Measurements from ENCODE around the gene KCNQ1. TPM values are rescaled to one million over a fixed set of nuclear protein-coding genes. Genes with fewer than 3 reads are reported as not detected.

KCNQ1 gene
- total RNA-seq, 1 experiment from 2014 or later, result not detected

- Histone ChIP-seq H3K4me3 (no peak overlapping the region), H3K4me1 (no peaks in the 10 kb centered on the region; the same call in 1 of the 2 replicates), H3K27me3 (peaks cover 15% of the 10 kb centered on the region), H3K36me3 (no peaks in the 10 kb centered on the region), H3K27ac (no peak overlapping the region), H3K9me3 (replicated peaks) (no peaks in the 10 kb centered on the region)
- no peak for DNase-seq
Measured at GRCh38 chr11:2804189-2804588, 359.4 kb downstream of the KCNQ1 start.

DNA sequence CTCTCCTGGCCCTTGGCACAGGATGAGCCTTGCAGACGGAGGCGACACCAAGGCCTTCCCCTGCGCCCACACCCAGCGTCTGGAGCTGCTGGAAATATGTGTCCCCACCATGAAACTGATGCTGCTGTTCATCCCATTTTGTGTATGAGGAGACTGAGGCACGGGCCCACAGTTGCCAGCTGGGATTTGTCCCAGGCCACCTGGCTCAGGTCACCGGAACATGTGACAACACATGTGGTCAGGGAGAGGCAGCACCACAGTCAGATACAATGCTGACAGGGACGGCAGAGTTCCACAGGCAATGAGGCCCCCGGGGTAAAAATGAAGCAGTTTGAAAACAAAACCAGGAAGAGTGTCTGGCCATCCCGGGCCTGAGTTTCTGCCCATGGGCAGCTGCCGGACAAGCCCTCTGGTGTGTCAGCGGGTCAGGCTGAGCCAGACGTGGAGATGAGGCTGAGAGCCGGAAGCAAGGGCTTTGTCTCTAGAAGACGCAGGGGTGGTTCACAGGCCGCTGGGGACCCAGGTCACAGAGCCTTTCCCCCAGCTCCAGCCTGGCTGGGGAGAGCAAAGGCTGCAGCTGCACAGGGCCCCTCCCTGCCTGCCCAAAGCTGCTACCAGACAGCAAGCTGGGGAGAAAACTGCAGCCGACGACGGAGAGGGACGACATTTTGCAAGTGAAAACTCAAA lies 360.0 kb downstream of the KCNQ1 start:
- H3K27me3 ChIP-seq, result peaks cover 15% of the 10 kb centered on the region
- H3K4me3 ChIP-seq, result peak overlapping the region; percentile 41
- 0 out of 2 replicates have a peak, but pooled peaks cover 3% of the 10 kb centered on the region for H3K9me3 ChIP-seq (replicated peaks)
- no peaks in the 10 kb centered on the region for H3K36me3 ChIP-seq
- H3K27ac ChIP-seq, result peak overlapping the region; percentile 19; the same call in 1 of the 2 replicates
- DNase-seq, result peak; percentile 57 to 58
- no peaks in the 10 kb centered on the region; the same call in 1 of the 2 replicates for H3K4me1 ChIP-seq

DNA sequence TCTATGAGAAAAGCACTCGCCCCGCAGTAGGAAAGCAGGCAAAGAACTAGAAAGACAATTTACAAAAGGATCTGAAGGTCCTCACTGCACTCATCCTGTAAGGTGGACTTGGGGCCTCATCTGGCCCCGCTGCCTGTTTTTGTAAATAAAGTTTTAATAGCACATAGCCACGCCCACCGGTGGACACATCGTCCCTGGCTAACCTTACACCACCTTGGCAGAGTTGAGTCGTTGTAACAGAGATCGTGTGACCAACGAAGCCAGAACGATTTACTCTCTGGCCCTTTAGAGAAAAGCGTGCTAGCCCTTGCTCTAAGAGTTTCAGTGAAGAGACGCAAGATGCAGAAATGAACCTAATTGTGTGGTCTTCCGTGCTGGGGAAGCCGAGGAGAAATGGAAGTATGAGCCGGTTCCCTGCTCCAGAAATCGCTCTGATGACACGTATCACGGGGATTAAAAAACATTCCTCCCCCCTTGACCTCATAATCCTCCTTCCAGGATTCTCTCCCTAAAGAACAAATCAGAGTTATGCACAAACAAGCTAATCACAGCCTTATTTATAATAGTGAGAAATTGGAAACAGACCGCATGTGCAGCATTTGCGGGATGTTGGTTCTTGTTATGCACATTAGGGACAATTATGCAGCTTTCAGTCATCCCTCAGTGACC lies 360.7 kb downstream of the KCNQ1 start:
- H3K9me3 ChIP-seq (replicated peaks), result 0 out of 2 replicates have a peak, but pooled peaks cover 4% of the 10 kb centered on the region
- peak; percentile 21 to 61 for DNase-seq
- peak overlapping the region; percentile 41 for H3K4me3 ChIP-seq
- peaks cover 16% of the 10 kb centered on the region for H3K27me3 ChIP-seq
- H3K27ac ChIP-seq, result peak overlapping the region; percentile 19; the same call in 1 of the 2 replicates
- no peaks in the 10 kb centered on the region; the same call in 1 of the 2 replicates for H3K4me1 ChIP-seq
- H3K36me3 ChIP-seq, result no peaks in the 10 kb centered on the region

GRCh38 chr11:2806351-2807024 lies 361.7 kb downstream of the KCNQ1 start:
- no peaks in the 10 kb centered on the region; the same call in 1 of the 2 replicates for H3K4me1 ChIP-seq
- no peak overlapping the region for H3K27ac ChIP-seq
- no peak overlapping the region; the same call in 1 of the 2 replicates for H3K4me3 ChIP-seq
- H3K36me3 ChIP-seq, result no peaks in the 10 kb centered on the region
- DNase-seq, result peak in 1 of 2 experiments; percentile 4
- peaks cover 18% of the 10 kb centered on the region for H3K27me3 ChIP-seq
- 0 out of 2 replicates have a peak, but pooled peaks cover 4% of the 10 kb centered on the region for H3K9me3 ChIP-seq (replicated peaks)

- H3K9me3 ChIP-seq (replicated peaks), result 0 out of 2 replicates have a peak, but pooled peaks cover 4% of the 10 kb centered on the region
- DNase-seq, result peak; percentile 14 to 25
- H3K27ac ChIP-seq, result no peak overlapping the region
- no peaks in the 10 kb centered on the region for H3K36me3 ChIP-seq
- H3K27me3 ChIP-seq, result peaks cover 18% of the 10 kb centered on the region
- H3K4me3 ChIP-seq, result peak overlapping the region; percentile 37
- H3K4me1 ChIP-seq, result no peaks in the 10 kb centered on the region; the same call in 1 of the 2 replicates
Measured at GRCh38 chr11:2807025-2807681, 362.3 kb downstream of the KCNQ1 start.

- Histone ChIP-seq H3K4me3 (no peak overlapping the region), H3K27ac (no peak overlapping the region), H3K9me3 (replicated peaks) (0 out of 2 replicates have a peak, but pooled peaks cover 4% of the 10 kb centered on the region), H3K27me3 (peaks cover 18% of the 10 kb centered on the region), H3K36me3 (no peaks in the 10 kb centered on the region), H3K4me1 (no peaks in the 10 kb centered on the region; the same call in 1 of the 2 replicates)
- no peak for DNase-seq
Measured at GRCh38 chr11:2807801-2808241, 363.0 kb downstream of the KCNQ1 start.

DNA sequence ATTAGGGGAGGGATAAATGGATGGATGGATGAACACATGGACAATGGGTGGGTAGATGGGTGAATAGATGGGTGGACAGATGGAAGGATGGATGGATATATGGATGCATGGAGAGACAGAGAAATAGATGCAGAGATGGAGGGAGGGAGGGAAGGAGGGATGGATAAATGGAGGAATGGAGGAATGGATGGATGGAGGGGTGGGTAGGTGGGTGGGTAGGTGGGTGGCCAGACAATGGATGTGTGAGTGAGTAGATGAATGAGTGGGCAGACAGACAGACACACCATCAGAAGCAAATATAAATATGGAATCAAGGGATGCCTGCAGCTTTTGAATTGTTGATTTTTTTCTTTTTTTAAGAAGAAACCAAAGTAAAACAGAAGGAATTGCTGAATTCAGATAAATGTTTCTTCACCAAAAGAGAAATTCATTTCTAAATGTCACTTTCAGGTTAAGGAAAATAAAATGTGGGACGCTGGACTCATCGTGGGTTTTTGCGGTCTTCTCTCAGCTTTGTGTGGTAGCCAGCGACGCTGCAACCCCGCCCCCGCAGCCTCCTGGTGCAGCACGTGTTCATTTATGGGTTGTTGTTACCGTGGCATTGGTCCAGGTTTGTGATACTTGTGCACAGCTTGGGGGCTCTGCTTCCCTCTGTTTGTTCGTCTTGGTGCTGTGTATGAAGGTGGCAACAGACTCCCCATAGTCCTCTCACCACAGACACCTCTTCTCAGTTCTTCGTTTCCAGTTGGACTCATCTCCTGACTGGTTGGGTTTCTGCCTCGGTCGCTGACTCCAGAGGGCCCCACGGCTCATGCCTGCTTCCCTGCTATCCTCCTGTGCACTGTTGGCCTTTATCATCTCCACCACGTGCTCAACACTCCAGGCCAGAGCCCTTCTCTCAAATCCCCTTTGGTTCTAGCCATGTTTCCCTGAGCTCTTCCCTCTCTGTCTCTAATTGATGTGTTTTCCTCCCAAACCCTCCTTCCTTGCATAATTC lies 364.3 kb downstream of the KCNQ1 start:
- DNase-seq, result no peak
- Histone ChIP-seq H3K4me1 (peaks cover 9% of the 10 kb centered on the region), H3K27me3 (peaks cover 18% of the 10 kb centered on the region)

DNA sequence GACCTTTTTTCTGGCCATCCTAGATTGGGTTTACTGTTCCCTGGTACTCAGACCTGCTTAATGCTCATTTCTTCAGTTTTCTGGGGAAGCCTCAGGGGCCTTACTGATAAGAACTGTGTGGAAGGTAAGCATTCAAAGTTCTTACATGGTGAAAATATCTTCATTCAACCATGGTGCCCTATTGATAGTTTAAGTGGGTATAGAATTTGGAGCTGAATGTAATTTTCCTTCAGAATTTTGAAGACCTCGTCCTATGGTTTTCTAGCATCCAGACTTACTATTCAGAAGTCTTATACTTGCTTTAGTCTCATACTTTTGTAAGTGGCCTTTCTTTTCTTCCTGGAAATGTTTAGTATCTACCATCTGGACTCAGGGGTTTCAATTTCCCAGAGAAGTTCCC lies 365.0 kb downstream of the KCNQ1 start:
- no peak for DNase-seq
- H3K4me1 ChIP-seq, result peaks cover 9% of the 10 kb centered on the region
- H3K9me3 ChIP-seq (replicated peaks), result 0 out of 2 replicates have a peak, but pooled peaks cover 4% of the 10 kb centered on the region
- H3K27me3 ChIP-seq, result peaks cover 18% of the 10 kb centered on the region
- H3K36me3 ChIP-seq, result no peaks in the 10 kb centered on the region
- H3K27ac ChIP-seq, result no peak overlapping the region
- H3K4me3 ChIP-seq, result no peak overlapping the region

More for the DNA sequence above, 364.3 kb downstream of the KCNQ1 start:
- Histone ChIP-seq H3K9me3 (replicated peaks) (0 out of 2 replicates have a peak, but pooled peaks cover 4% of the 10 kb centered on the region), H3K36me3 (no peaks in the 10 kb centered on the region), H3K4me3 (no peak overlapping the region), H3K27ac (no peak overlapping the region)

DNA sequence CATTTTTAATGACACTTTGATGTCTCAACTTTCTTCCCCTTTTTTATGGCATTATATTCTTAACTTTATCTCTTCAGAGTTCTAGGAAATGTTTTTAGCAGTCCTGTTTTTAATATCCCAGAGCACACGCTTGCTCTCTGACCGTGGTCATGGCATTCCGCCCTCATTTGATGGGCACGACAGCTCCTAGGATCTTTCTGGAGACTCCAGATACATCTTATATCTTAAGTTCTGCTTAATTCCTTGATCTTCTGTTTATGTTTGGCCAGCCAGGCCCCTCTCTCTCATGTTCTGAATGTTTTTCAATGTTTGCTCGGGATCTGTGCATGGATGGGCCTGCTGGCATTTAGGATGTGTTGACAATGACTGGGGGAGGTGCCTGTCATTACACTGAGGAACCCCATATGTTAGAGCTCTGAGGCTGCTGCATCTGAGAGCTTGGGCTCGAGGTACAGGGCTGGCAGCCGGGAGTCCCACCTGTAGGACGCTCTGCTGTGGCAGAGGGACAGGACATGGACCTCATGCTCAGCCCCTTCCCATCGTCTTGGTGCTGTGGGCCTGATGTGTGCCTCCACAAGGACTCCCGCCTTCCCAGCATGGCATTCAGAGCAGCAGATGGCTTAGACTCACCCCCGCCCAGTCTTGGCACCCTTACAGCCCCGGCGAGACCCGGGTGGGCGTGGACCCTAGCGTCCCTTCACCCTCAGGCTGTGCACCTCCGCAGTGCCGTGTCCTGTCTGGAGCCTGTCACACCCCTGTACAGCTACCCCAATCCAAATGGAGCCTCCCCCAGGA lies 365.8 kb downstream of the KCNQ1 start:
- no peak for DNase-seq
- Histone ChIP-seq H3K4me1 (peaks cover 9% of the 10 kb centered on the region), H3K4me3 (no peak overlapping the region), H3K27me3 (peaks cover 18% of the 10 kb centered on the region), H3K27ac (no peak overlapping the region), H3K36me3 (no peaks in the 10 kb centered on the region), H3K9me3 (replicated peaks) (0 out of 2 replicates have a peak, but pooled peaks cover 4% of the 10 kb centered on the region)

DNA sequence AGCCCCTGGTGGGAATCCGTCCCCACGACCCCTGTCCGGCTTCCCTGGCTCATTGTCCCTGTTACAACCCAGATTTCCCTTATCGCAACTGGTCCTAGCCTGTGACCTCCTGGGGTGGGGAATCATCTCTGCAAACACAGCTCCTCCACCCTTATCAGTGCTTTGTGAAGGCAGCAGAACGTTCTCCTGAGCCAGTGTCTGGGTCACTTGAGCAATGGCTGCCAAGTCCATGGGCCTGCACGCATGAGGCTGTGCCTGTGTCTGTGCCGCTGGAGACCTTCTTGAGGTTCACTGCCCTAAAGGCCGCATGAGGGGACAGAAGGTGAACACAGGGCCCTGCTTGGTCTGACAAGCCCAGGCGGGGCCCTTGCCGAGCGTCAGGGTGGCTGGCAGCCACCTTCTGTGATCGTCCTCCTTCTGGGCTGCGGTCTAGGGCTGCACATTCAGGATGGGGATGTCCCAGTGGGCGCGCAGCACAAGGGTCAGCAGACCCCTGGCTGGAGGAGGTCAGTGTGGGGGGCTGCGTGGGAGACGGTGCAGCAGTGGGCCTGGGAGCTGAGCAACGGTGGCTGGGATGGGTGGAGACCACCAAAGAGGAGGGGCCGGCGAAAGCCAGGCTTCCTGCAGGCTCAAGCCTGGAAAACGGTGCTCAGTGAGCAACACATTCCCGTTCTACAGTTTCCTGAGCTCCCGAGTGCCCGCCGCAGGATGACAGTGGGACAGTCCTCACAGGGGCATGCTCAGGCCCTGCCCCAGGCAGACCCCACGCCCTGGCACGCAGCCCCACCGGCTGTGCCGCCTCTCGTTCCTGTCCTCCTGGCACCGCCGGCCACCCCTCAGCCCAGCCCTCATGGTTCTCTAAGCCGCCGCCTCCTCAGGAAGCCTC lies 366.6 kb downstream of the KCNQ1 start:
- no peak for DNase-seq
- H3K27ac ChIP-seq, result no peak overlapping the region
- peaks cover 9% of the 10 kb centered on the region for H3K4me1 ChIP-seq

DNA sequence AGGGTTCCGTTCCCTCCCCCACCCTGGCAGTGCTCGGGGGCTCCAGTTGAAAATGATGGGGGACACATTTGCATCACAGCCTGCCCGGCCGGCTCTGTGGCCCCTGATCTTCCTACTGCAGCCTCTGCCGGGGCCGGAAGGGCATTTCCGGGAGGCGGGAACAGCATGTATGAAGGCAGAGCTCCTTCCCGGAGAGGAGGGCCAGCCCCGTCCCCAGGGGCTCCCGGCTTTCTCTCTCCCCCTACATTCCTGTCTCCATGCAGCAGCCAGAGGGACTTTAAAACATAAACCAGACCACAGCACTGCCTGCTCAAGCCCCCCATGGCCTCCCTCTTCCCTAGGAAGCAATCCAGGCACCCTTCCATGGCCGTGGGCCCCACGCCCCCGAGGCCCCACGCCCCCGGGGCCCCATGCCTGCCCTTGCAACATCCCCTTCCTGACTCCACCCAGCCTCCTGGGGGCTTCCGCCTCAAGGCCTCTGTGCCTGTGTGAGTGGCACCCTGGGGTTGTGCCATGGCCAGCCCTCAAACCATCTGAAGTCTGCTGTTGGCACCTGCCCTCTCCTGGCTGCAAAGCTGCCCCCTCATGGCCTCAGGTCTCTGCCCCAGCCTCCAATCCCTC lies 367.7 kb downstream of the KCNQ1 start:
- DNase-seq, result no peak
- Histone ChIP-seq H3K4me1 (peaks cover 9% of the 10 kb centered on the region), H3K9me3 (replicated peaks) (0 out of 2 replicates have a peak, but pooled peaks cover 4% of the 10 kb centered on the region), H3K36me3 (no peaks in the 10 kb centered on the region), H3K27me3 (peaks cover 8% of the 10 kb centered on the region), H3K4me3 (no peak overlapping the region), H3K27ac (no peak overlapping the region)

More for the DNA sequence above, 366.6 kb downstream of the KCNQ1 start:
- Histone ChIP-seq H3K4me3 (no peak overlapping the region), H3K9me3 (replicated peaks) (0 out of 2 replicates have a peak, but pooled peaks cover 4% of the 10 kb centered on the region), H3K36me3 (no peaks in the 10 kb centered on the region), H3K27me3 (peaks cover 15% of the 10 kb centered on the region)
